ENCODE data around the gene TRAK1. TPM values are rescaled to one million over a fixed set of nuclear protein-coding genes. Genes with fewer than 3 reads are reported as not detected.

Gene TRAK1
- polyA plus RNA-seq, 1 donor (not counting 4 experiments of a cell fraction or from before 2014, with no cell fraction given): 58.2 TPM

DNA sequence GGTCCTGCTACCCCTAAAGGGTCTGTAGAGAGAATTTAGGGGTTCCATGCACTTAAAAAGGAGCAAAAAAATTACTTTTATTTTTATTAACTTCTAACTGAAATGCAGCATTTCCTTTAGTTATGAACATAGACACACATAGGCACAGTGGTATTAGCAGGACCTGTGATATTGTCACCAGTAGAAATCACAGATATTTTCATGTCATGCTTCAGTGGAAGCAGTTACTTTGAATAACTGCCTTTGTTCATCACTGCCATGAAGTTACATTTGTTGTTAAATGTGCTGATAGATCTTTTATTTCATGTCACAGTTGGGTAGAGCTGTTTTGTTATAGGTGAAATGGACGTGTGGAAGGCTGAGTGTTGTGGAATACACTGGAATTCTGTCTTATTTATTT lies 37.4 kb downstream of the TRAK1 start:
- Histone ChIP-seq H3K9me3 (ENCODE audit: control insufficient read depth, low read depth, low read length) (no peaks in the 10 kb centered on the region), H3K27ac (ENCODE audit: control insufficient read depth, insufficient read depth, low read length) (peak overlapping the region; percentile 95), H2AFZ (ENCODE audit: control insufficient read depth, low read length) (no peak overlapping the region), H3K9me1 (ENCODE audit: control insufficient read depth, extremely low read depth, insufficient read depth, low read length) (peaks cover 4% of the 10 kb centered on the region), H4K20me1 (ENCODE audit: control insufficient read depth, extremely low read depth, insufficient read depth, low read length) (no peaks in the 10 kb centered on the region), H3K36me3 (ENCODE audit: control insufficient read depth in 2 of 2, extremely low read depth in 1 of 2, insufficient read depth in 2 of 2, low read length in 2 of 2) (peaks cover 11 to 14% of the 10 kb centered on the region in 2 experiments), H3K4me2 (ENCODE audit: control insufficient read depth, extremely low read depth, insufficient read depth, low read depth, low read length) (peak overlapping the region; percentile 82), H3K79me2 (ENCODE audit: control insufficient read depth, insufficient read depth, low read length) (peaks cover 74% of the 10 kb centered on the region), H3K9ac (ENCODE audit: control insufficient read depth, extremely low read depth, insufficient read depth, low read length) (peak overlapping the region; percentile 74), H3K4me3 (ENCODE audit: control insufficient read depth in 2 of 3, extremely low read depth in 1 of 3, insufficient read depth in 2 of 3, low read depth in 1 of 3, low read length in 3 of 3) (no peak overlapping the region), H3K4me1 (ENCODE audit: control insufficient read depth, extremely low read depth, insufficient read depth, low read length) (peaks cover 33% of the 10 kb centered on the region), H3K27me3 (ENCODE audit: control insufficient read depth, extremely low read depth, insufficient read depth, low read length) (no peaks in the 10 kb centered on the region)
- dilution Hi-C loops (cut with MboI; ENCODE audit: extremely low pct_ligation_motif_present, low sequenced_read_pairs): loop anchor here (10.0 kb wide), 1 partner anchor 66 kb away; no protein-coding TSS in a partner anchor
- no peak for DNase-seq (ENCODE audit: low read depth, low spot score)
- FAIRE-seq: no peak
- TF ChIP-seq CTCF (optimal IDR thresholded peaks at IDR 0.05 in 1 of 3, IDR thresholded peaks at IDR 0.05 in 1 of 3, conservative IDR thresholded peaks at IDR 0.05 in 1 of 3; ENCODE audit: extremely low read depth in 1 of 3, insufficient read depth in 2 of 3, low read length in 3 of 3) (no peak), EZH2 (IDR thresholded peaks at IDR 0.05; ENCODE audit: low read length) (no peak)

GRCh38 chr3:42129014-42129953 lies 38.1 kb downstream of the TRAK1 start:
- DNase-seq (ENCODE audit: low read depth, low spot score) (no peak), FAIRE-seq (peak; percentile 93)
- no peak overlapping the region for H2AFZ ChIP-seq (ENCODE audit: control insufficient read depth, low read length)
- H3K4me1 ChIP-seq (ENCODE audit: control insufficient read depth, extremely low read depth, insufficient read depth, low read length): peaks cover 25% of the 10 kb centered on the region
- H3K4me2 ChIP-seq (ENCODE audit: control insufficient read depth, extremely low read depth, insufficient read depth, low read depth, low read length): peak overlapping the region; percentile 82
- no peaks in the 10 kb centered on the region for H3K27me3 ChIP-seq (ENCODE audit: control insufficient read depth, extremely low read depth, insufficient read depth, low read length)
- H3K9me3 ChIP-seq (ENCODE audit: control insufficient read depth, low read depth, low read length): no peaks in the 10 kb centered on the region
- no peaks in the 10 kb centered on the region for H4K20me1 ChIP-seq (ENCODE audit: control insufficient read depth, extremely low read depth, insufficient read depth, low read length)
- H3K4me3 ChIP-seq (ENCODE audit: control insufficient read depth in 2 of 3, extremely low read depth in 1 of 3, insufficient read depth in 2 of 3, low read depth in 1 of 3, low read length in 3 of 3): peak overlapping the region in 2 of 3 experiments; percentile 5 to 15
- peaks cover 4% of the 10 kb centered on the region for H3K9me1 ChIP-seq (ENCODE audit: control insufficient read depth, extremely low read depth, insufficient read depth, low read length)
- H3K27ac ChIP-seq (ENCODE audit: control insufficient read depth, insufficient read depth, low read length): peak overlapping the region; percentile 95
- H3K36me3 ChIP-seq (ENCODE audit: control insufficient read depth in 2 of 2, extremely low read depth in 1 of 2, insufficient read depth in 2 of 2, low read length in 2 of 2): peaks cover 11 to 12% of the 10 kb centered on the region in 2 experiments
- TF ChIP-seq EZH2 (IDR thresholded peaks at IDR 0.05; ENCODE audit: low read length) (no peak), CTCF (optimal IDR thresholded peaks at IDR 0.05 in 1 of 3, IDR thresholded peaks at IDR 0.05 in 1 of 3, conservative IDR thresholded peaks at IDR 0.05 in 1 of 3; ENCODE audit: extremely low read depth in 1 of 3, insufficient read depth in 2 of 3, low read length in 3 of 3) (no peak)
- peaks cover 70% of the 10 kb centered on the region for H3K79me2 ChIP-seq (ENCODE audit: control insufficient read depth, insufficient read depth, low read length)
- H3K9ac ChIP-seq (ENCODE audit: control insufficient read depth, extremely low read depth, insufficient read depth, low read length): peak overlapping the region; percentile 74
- dilution Hi-C loops (cut with MboI; ENCODE audit: extremely low pct_ligation_motif_present, low sequenced_read_pairs): loop anchor here (10.0 kb wide), 1 partner anchor 66 kb away; no protein-coding TSS in a partner anchor
